ENCODE results near the gene PTPRM. TPM values are rescaled to one million over a fixed set of nuclear protein-coding genes. Genes with fewer than 3 reads are reported as not detected.

The PTPRM gene
- total RNA-seq, 4 donors from 2014 or later = 22.5 to 92.5 (median 39.2) TPM

DNA sequence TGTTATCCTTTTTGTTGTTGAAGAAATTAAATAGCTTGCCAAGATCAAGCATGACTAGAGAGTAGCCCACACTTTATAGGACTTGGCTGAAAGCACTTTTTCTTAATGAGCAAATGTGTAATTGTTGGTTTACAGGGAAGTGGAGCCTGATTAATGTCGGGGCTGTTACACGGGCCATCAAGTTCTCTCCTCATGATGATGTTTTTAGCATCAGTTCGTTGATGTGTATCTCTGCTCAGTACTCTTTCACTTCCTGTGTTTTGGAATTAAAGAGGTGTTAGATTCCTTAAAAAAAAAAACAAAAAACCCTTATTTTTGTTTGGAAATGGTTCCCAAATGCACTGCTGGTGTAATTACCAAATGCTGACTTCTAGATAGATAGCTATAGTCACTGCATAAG is 114.2 kb downstream of the PTPRM start:
- no peaks in the 10 kb centered on the region for H3K36me3 ChIP-seq
- no peaks in the 10 kb centered on the region for H3K9me3 ChIP-seq
- no peak overlapping the region for H3K4me3 ChIP-seq
- no peak for TF ChIP-seq POLR2A (IDR thresholded peaks at IDR 0.05)
- TF ChIP-seq EP300 (IDR thresholded peaks at IDR 0.05; ENCODE audit: low read depth) = no peak
- TF ChIP-seq POLR2AphosphoS5 (IDR thresholded peaks at IDR 0.05) = no peak
- no peak for TF ChIP-seq CTCF (IDR thresholded peaks at IDR 0.05)
- intact Hi-C loops (cut with DNase I; ENCODE audit: low total_unique reads) = no loop called here
- in situ Hi-C loops (cut with MboI; ENCODE audit: low pct_ligation_motif_present in 1 of 4, low pct_unique_long_range_greater_than_20kb in 1 of 4, low sequenced_read_pairs in 3 of 4) = no loop called here
- WGBS, 2 donors (ENCODE audit: low coverage in 1 of 2) = 54 to 70% methylated on average over 3 of the region's 3 CpGs
- no peaks in the 10 kb centered on the region for H3K27me3 ChIP-seq
- DNase-seq = no peak
- H3K4me1 ChIP-seq = no peaks in the 10 kb centered on the region
- no peak overlapping the region for H3K27ac ChIP-seq

GRCh38 chr18:7682321-7682720 is 115.2 kb downstream of the PTPRM start:
- H3K36me3 ChIP-seq = no peaks in the 10 kb centered on the region
- in situ Hi-C loops (cut with MboI; ENCODE audit: low pct_ligation_motif_present in 1 of 4, low pct_unique_long_range_greater_than_20kb in 1 of 4, low sequenced_read_pairs in 3 of 4) = no loop called here
- intact Hi-C loops (cut with DNase I; ENCODE audit: low total_unique reads) = no loop called here
- TF ChIP-seq CTCF (IDR thresholded peaks at IDR 0.05) (no peak), POLR2AphosphoS5 (IDR thresholded peaks at IDR 0.05) (no peak), POLR2A (IDR thresholded peaks at IDR 0.05) (no peak), EP300 (IDR thresholded peaks at IDR 0.05; ENCODE audit: low read depth) (no peak)
- no peak overlapping the region for H3K4me3 ChIP-seq
- H3K27ac ChIP-seq = no peak overlapping the region
- H3K4me1 ChIP-seq = no peaks in the 10 kb centered on the region
- H3K27me3 ChIP-seq = no peaks in the 10 kb centered on the region
- no peak for DNase-seq
- H3K9me3 ChIP-seq = no peaks in the 10 kb centered on the region

- Histone ChIP-seq H3K4me1 (no peaks in the 10 kb centered on the region), H3K9me3 (no peaks in the 10 kb centered on the region), H3K27me3 (no peaks in the 10 kb centered on the region), H3K4me3 (no peak overlapping the region), H3K36me3 (no peaks in the 10 kb centered on the region), H3K27ac (no peak overlapping the region)
- 82 to 83% methylated on average over 2 to 3 of the region's 3 CpGs for WGBS, 2 donors (ENCODE audit: low coverage in 1 of 2)
- in situ Hi-C loops (cut with MboI; ENCODE audit: low pct_ligation_motif_present in 1 of 4, low pct_unique_long_range_greater_than_20kb in 1 of 4, low sequenced_read_pairs in 3 of 4) = no loop called here
- intact Hi-C loops (cut with DNase I; ENCODE audit: low total_unique reads) = no loop called here
- TF ChIP-seq POLR2AphosphoS5 (IDR thresholded peaks at IDR 0.05) = no peak
- no peak for TF ChIP-seq CTCF (IDR thresholded peaks at IDR 0.05)
- no peak for TF ChIP-seq POLR2A (IDR thresholded peaks at IDR 0.05)
- no peak for TF ChIP-seq EP300 (IDR thresholded peaks at IDR 0.05; ENCODE audit: low read depth)
- no peak for DNase-seq
These were observed 116.6 kb downstream of the PTPRM start for GRCh38 chr18:7683753-7684152.

- Histone ChIP-seq H3K36me3 (no peaks in the 10 kb centered on the region), H3K27ac (no peak overlapping the region), H3K27me3 (no peaks in the 10 kb centered on the region), H3K9me3 (no peaks in the 10 kb centered on the region), H3K4me3 (no peak overlapping the region), H3K4me1 (no peaks in the 10 kb centered on the region)
- TF ChIP-seq POLR2A (IDR thresholded peaks at IDR 0.05) = no peak
- TF ChIP-seq CTCF (IDR thresholded peaks at IDR 0.05) = no peak
- TF ChIP-seq POLR2AphosphoS5 (IDR thresholded peaks at IDR 0.05) = no peak
- TF ChIP-seq EP300 (IDR thresholded peaks at IDR 0.05; ENCODE audit: low read depth) = no peak
- no peak for DNase-seq
- WGBS, 2 donors (ENCODE audit: low coverage in 1 of 2) = 87 to 92% methylated on average over 4 of the region's 4 CpGs
- in situ Hi-C loops (cut with MboI; ENCODE audit: low pct_ligation_motif_present in 1 of 4, low pct_unique_long_range_greater_than_20kb in 1 of 4, low sequenced_read_pairs in 3 of 4) (no loop called here), intact Hi-C loops (cut with DNase I; ENCODE audit: low total_unique reads) (no loop called here)
These were observed 117.2 kb downstream of the PTPRM start for GRCh38 chr18:7684357-7684756.
